PC-9 (cell line): ENCODE data around the gene DTX1.

ENCODE experiments used
- EZH2 ChIP-seq: fragments of 200-600 bp; sonication (generic); IDR thresholded peaks from 2 replicates; pipeline ENCODE4 v1.8.0; 2017; ENCODE audit warnings: antibody characterized with exemption, low read depth
- TF ChIP-seq, protein P1 (sequence below): fragments of 200-600 bp; sonication (generic); conservative IDR thresholded peaks from 2 replicates; pipeline ENCODE4 v1.6.1; 2017; ENCODE audit warnings: mixed run types, antibody characterized with exemption, mild to moderate bottlenecking, moderate library complexity

DNA sequence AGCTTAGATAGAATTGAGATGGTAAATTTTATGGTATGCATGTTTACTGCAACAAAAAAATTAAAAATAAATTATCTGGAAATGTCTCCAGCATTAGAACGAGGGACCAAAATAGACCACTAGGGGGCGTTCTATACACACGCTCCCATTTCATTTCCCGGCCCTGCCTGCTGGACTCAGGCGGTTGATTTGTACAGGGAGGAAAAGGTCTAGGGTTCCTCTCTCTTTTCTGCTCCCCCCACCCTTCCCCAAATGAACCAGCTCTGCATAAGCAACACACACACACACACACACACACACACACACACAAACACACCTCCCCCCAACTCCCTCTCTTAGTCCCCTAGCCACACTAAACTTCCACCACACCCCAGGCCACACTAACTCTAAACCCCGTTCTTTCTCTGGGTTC is 7.8 kb upstream of the DTX1 start:
- TF ChIP-seq, protein P1, sequence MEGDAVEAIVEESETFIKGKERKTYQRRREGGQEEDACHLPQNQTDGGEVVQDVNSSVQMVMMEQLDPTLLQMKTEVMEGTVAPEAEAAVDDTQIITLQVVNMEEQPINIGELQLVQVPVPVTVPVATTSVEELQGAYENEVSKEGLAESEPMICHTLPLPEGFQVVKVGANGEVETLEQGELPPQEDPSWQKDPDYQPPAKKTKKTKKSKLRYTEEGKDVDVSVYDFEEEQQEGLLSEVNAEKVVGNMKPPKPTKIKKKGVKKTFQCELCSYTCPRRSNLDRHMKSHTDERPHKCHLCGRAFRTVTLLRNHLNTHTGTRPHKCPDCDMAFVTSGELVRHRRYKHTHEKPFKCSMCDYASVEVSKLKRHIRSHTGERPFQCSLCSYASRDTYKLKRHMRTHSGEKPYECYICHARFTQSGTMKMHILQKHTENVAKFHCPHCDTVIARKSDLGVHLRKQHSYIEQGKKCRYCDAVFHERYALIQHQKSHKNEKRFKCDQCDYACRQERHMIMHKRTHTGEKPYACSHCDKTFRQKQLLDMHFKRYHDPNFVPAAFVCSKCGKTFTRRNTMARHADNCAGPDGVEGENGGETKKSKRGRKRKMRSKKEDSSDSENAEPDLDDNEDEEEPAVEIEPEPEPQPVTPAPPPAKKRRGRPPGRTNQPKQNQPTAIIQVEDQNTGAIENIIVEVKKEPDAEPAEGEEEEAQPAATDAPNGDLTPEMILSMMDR = peak; percentile 86
- TF ChIP-seq EZH2 = no peak
